DMS53 (cell line): ENCODE data around the gene NKX6-2.
"Not testable (repeated sequence)": the region's sequence is repeated elsewhere in the genome, so short reads cannot be mapped to it uniquely, and the experiment has no call there.

Experiments used
- DNase-seq: peaks from one replicate; lab custom pipeline; 2025; lab: John Stamatoyannopoulos, UW

NKX6-2 gene

DNA sequence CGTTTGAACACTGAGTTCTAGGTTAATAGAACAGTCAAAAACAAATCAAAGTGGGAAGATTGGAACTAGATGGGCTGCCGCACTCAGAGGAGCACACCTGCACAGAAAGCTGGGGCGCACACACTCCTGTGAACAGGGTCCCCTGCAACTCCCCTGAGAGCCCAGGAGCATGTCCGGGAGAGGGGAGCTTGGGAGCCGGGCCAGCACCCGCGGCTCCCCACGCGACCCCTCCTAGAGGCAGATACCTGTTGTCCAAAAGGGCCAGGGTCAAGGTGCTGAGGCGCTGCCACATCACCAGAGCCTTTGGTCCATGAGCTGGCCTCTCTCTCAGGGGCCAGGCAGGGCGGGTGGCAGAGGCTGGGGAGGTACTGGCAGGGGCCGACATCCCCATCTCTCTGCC, 5.6 kb downstream of the NKX6-2 start:
- no peak for DNase-seq

DNA sequence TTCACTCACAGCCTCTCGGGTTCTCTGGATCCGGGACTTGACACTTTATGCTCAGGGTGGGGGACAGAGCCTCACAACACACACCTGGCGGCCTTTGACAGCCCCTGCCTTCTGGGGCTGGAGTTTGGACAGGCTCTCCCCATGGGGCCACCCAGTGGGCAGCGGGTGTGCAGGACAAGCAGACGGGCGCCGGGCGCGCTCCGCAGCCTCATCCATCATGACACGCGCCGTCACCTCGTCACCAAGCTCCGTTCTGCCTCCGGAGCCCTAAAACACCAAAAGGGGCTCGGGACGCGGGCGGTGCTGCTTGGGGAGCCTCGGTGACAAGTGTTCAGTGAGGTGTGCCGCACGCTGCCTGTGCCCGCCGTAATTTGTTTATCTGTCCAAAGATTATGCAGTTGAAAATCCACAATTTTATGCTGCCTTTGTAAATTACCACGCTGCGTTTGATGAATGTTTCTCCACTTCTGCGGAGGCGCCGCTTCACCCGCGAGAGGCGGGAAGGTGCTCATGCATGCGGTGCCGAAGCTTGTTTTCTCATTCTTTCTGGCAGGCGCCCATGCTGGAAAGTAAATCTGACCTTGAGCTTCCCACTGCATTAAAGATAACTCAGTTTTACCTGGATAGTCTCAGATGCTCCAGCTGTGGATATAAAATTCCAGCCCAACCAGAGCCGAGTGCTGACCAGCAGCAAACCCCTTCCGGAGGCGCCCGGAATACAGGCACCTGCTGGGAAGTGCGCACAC, 6.2 kb downstream of the NKX6-2 start:
- DNase-seq = no peak

GRCh38 chr10:132777441-132777840, 8.5 kb downstream of the NKX6-2 start:
- DNase-seq = no peak

DNA sequence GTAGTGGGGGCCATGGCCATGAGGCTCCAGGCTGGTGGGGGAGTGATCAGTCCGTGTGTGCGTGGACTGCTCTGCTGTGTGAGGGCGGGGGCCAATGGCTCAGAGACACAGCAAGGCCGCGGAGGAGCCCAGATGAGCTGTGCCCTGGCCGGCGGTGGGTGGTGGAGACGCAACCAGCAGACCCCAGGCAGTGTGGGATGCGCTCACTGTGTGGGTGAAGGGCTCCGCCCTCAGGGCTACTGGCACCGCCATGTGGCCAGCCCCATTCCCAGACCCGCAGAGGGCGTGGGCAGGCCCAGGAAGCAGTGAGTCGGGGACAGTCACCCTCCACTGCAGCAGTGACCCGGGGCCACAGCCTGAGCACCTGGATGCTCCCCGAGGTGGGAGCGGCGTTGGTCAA, 9.1 kb downstream of the NKX6-2 start:
- DNase-seq = no peak

DNA sequence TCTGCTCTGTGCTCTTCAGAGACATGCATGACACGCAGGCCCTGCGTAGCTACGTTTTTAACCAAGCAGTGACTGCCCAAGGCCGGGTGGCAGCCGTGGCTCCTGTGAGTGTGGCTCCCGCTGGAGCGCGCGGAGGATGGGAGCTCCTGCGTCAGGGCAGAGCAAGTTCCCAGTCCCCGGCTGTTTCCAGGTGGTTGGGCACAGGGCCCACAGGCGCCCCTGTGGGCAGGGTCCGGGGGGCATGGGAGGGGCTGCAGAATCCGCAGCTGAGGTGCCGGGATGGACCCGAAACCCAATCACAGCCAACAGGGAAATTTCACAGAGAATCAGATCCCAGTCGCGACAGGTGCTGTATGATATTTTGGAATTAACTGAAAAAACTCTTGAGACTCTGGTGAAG, 9.8 kb downstream of the NKX6-2 start:
- DNase-seq = no peak

DNA sequence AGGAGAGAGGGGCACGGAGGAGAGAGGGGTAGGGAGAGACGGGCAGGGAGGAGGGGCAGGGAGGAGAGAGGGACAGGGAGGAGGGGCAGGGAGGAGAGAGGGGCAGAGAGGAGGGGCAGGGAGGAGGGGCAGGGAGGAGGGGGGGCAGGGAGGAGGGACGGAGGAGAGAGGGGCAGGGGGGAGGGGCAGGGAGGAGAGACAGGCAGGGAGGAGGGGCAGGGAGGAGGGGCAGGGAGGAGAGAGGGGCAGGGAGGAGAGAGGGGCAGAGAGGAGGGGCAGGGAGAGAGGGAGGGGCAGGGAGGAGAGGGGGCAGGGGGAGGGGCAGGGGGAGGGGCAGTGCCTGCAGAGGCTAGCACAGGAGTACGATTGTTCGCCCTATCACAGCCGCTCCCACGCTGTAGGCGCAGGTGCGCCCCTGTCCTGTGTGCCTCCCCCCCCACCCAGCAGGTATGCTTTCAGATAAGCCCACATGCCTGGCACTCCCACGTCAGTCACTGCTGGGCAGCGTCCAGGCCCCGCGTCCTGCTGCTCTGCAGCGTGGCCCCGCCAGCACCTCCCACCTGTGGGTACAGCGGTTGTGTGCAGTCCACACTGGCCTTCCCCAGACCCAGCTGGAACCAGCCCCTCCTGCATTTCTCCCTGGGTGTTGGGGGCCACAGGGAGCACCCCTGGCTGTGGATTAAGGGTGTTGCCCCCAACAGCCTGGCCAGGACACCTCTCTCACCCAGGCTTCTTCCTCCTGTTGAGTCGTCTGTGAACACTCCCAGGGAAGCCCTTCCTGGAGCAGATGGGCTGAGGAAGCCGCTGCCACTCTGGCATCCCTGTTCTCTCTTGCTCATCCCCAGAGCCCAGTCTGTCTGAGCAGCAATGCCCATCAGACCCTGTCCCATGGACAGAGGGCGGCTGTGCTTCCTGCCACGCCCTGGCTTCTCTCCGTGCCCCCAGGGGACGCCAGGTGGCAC, 10.8 kb downstream of the NKX6-2 start:
- DNase-seq = peak; percentile 27

- DNase-seq = no peak
Measured at GRCh38 chr10:132774181-132774901, 11.6 kb downstream of the NKX6-2 start.

DNA sequence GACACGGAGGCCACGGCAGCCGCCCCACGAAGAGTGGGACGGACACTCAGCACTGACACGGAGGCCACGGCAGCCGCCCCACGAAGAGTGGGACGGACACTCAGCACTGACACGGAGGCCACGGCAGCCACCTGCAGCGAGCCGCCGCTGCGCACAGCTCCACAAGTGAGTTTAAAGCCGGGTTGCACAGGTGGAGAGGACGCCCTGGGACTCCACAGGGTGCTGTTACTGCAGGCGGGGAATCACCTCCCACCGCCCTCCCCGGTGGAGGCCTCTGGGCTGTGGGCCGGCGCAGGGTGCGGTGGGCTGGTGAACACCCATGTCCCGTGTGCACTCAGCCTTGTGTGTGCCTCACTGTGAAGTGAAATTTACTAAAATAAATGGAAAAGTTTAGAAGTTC, 13.1 kb downstream of the NKX6-2 start:
- not testable (repeated sequence) for DNase-seq

- DNase-seq = no peak
Measured at GRCh38 chr10:132770061-132771021, 15.6 kb downstream of the NKX6-2 start.

DNA sequence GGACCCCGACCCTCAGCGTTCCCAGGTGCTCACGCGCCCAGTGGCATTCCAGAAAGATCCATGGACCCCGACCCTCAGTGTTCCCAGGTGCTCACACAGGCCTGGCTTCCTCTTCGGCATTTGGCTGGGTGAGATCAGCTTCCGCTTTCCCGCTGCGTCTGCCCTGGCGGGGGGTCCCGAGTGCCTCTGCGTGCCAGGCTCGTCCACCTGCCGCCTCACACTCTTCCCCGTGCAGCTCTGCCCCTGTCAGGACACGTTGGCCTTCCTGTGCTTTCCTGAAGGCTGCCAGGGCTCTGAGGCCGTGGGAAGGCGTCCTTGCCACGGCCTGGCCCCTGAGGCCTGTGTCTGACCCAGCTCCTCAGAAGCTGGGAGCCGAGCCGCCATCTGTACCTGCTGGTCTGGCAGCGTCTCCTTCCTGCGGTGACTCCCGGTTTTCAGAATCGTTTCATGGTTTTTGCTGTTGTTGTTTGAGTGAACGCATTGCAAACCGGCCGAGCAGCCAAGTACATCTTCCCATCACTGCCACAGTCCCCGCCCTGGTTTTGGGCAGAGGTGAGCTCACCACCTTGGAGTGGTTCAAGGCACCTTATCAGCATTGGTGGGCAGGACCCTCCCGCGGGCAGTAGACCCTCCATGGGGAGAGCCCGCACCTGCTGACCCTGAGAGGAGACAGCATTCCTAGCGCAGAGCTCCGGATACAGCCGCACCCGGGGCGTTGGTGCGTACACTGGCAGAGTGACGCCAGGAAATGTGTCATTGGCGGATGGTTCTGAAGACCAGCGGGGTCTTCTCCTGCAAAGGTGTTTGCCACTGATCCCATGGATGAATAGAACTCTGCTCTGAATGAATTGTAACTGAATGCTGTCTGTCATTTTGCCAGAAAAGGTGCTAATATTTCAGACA, 17.4 kb downstream of the NKX6-2 start:
- no peak for DNase-seq

GRCh38 chr10:132766291-132766690, 19.7 kb downstream of the NKX6-2 start:
- DNase-seq = no peak

DNA sequence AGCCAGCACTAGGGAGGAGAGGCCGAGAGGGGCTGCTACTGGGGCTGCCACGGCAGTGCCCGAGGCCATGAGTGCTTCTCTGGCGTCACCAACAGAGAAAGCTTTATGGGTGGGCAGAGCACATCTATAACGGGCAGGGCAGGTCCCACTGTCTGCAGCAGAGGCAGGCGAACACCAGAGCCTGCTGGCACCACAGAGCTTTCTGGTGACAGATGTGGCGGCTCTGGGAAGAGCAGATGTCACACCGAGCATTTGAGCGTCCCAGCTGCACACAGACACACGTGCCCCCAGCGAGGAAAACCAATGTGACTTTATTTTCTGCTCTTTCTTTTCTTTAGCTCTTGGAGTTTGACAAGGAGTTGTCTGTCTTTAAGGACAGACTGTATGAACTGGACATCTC, 20.5 kb downstream of the NKX6-2 start:
- DNase-seq = no peak

DNA sequence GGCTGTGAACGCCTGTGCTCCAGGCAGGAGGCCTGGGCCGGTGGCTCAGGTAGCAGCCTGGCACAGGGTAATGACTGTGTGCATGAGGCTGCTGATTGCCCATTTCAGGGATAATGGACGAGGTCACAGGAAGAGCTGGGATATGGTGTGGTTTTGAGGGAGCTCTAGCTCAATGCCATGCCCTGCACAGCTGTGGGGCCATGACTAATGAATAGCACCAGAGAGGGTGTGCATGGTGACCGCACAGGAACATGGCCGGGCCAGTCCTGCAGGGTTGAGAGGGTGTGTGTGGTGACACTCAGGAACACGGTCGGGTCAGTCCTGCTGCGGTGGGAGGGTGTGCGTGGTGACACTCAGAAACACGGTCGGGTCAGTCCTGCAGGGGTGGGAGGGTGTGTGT, 21.8 kb downstream of the NKX6-2 start:
- no peak for DNase-seq

DNA sequence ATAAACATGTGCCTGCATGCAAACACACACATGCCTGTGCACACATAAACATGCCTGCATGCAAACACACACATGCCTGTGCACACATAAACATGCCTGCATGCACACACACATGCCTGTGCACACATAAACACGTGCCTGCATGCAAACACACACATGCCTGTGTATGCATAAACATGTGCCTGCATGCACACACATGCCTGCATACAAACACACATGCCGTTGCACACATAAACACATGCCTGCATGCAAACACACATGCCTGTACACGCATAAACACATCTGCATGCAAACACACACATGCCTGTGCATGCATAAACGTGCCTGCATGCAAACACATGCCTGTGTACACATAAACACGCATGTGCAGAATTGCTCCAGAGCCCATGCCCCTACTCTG, 22.4 kb downstream of the NKX6-2 start:
- DNase-seq = no peak

DNA sequence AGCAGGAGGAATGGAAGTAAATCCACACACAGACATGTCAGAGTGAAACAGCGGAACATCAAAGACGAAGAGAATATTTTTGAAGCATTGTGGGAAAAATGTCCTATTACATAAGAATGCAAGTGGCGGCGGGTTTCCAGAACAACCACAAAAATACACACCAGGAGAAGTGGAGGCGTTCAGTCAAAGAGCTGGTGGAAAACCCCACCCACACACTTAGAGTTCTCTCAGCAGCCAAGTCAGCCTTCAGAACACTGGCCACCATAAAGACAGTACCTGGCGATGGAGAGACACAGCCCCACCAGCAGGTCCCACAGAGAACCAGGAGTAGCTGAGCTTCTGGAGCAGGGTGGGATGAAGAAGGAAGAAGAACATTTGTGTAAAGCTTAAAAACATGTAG, 23.7 kb downstream of the NKX6-2 start:
- DNase-seq = no peak

GRCh38 chr10:132761395-132762060, 24.4 kb downstream of the NKX6-2 start:
- no peak for DNase-seq

GRCh38 chr10:132758865-132759264, 27.1 kb downstream of the NKX6-2 start:
- DNase-seq = no peak

DNA sequence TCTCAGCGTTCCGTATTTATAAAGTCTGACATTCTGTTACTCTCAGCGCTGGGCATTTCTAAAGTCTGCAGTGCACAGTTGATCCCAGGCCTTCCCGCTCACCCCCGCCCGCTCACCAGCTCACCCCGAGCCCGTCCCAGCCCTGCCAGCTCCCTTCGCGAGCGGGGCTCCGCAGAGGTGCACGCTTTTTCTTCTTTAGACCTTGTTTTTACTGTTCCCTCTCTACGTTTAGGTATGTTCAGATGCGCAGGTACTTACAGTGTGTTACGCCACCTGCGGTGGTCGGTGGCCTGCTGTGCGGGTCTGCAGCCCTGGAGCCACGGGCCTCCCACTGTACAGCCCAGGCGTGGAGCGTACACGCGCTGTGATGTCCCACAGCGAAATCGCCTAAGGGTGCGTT, 28.8 kb downstream of the NKX6-2 start:
- no peak for DNase-seq

DNA sequence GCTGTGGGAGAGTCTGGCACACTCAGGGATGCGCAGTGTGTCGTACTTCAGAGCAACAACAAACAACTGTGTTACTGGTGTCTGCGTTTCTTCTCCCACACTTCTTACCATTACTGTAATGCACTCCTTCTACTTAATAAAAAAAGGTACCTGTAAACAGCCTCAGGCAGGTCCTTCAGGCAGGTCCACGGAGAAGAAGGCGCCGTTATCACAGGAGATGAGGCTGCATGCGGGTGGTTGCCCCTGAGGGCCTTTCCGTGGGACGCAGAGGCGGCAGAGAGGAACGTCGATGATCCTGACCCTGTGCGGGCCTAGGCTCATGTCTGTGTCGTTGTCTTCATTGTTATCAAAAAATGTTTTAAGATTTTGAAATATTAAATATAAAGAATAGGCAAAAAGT, 29.4 kb downstream of the NKX6-2 start:
- DNase-seq = no peak
